ENCODE data around the gene HIVEP3.

The HIVEP3 gene

GRCh38 chr1:41592451-41593125 is 326.1 kb downstream of the HIVEP3 start:
- no peak for DNase-seq

- no peak for DNase-seq
Observed at GRCh38 chr1:41591891-41592290, 326.8 kb downstream of the HIVEP3 start.

- no peak for DNase-seq
Observed at GRCh38 chr1:41590331-41590730, 328.4 kb downstream of the HIVEP3 start.

GRCh38 chr1:41589395-41589794 is 329.3 kb downstream of the HIVEP3 start:
- DNase-seq, result no peak

- DNase-seq, result no peak
Observed at GRCh38 chr1:41588334-41588875, 330.3 kb downstream of the HIVEP3 start.

GRCh38 chr1:41587791-41588190 is 330.9 kb downstream of the HIVEP3 start:
- no peak for DNase-seq

GRCh38 chr1:41586230-41586629 is 332.5 kb downstream of the HIVEP3 start:
- DNase-seq, result no peak

GRCh38 chr1:41583658-41584547 is 334.8 kb downstream of the HIVEP3 start:
- DNase-seq, result no peak

GRCh38 chr1:41582851-41583657 is 335.7 kb downstream of the HIVEP3 start:
- DNase-seq, result no peak

GRCh38 chr1:41582351-41582750 is 336.4 kb downstream of the HIVEP3 start:
- DNase-seq, result no peak

- DNase-seq, result no peak
Observed at GRCh38 chr1:41582004-41582325, 336.8 kb downstream of the HIVEP3 start.

GRCh38 chr1:41581216-41582003 is 337.3 kb downstream of the HIVEP3 start:
- DNase-seq, result no peak

- no peak for DNase-seq
Observed at GRCh38 chr1:41580520-41581172, 338.1 kb downstream of the HIVEP3 start.

- no peak for DNase-seq
Observed at GRCh38 chr1:41580021-41580420, 338.7 kb downstream of the HIVEP3 start.

GRCh38 chr1:41578712-41579335 is 339.9 kb downstream of the HIVEP3 start:
- DNase-seq, result peak; percentile 47

GRCh38 chr1:41576620-41577019 is 342.1 kb downstream of the HIVEP3 start:
- DNase-seq, result no peak

GRCh38 chr1:41576206-41576605 is 342.5 kb downstream of the HIVEP3 start:
- no peak for DNase-seq

- no peak for DNase-seq
Observed at GRCh38 chr1:41574842-41575241, 343.9 kb downstream of the HIVEP3 start.

- DNase-seq, result peak; percentile 92
Observed at GRCh38 chr1:41573785-41574713, 344.7 kb downstream of the HIVEP3 start.

- DNase-seq, result no peak
Observed at GRCh38 chr1:41573194-41573593, 345.5 kb downstream of the HIVEP3 start.

Data from DMS53 (cell line).